Tibial artery (tissue), 4 donors: Measurements from ENCODE around the gene ACBD3.

Experiments used
- DNase-seq, 2 donors: peaks; one replicate each; pipeline ENCODE4 v3.0.0-alpha.2; 2019
- H3K27ac ChIP-seq, 2 donors: fragments of 200-600 bp; sonication (generic) in 1 of 2; 1 replicate in 1 of 2; 2 replicates in 1 of 2; pipeline ENCODE4 v1.5.1; 2018 to 2019; ENCODE audit warnings: mild to moderate bottlenecking in 1 of 2
- H3K27me3 ChIP-seq, 2 donors: fragments of 200-600 bp; sonication (generic) in 1 of 2; one replicate each; pipeline versions ENCODE4 v1.5.1 to v1.6.0; 2016 to 2019
- H3K36me3 ChIP-seq, 3 donors: fragments of 200-600 bp; sonication (generic) in 2 of 3; one replicate each; pipeline ENCODE4 v1.5.1; 2016 to 2019; ENCODE audit warnings: mild to moderate bottlenecking in 2 of 3
- H3K4me1 ChIP-seq, 4 donors: fragments of 200-600 bp; sonication (generic) in 2 of 4; 1 replicate in 3 of 4; 2 replicates in 1 of 4; pipeline ENCODE4 v1.5.1; 2016 to 2019
- H3K4me3 ChIP-seq, 2 donors: fragments of 200-600 bp; sonication (generic) in 1 of 2; 1 replicate in 1 of 2; 2 replicates in 1 of 2; pipeline ENCODE4 v1.5.1; 2018 to 2019; ENCODE audit warnings: mild to moderate bottlenecking in 2 of 2
- H3K9me3 ChIP-seq, 3 donors: fragments of 200-600 bp; sonication (generic) in 1 of 3; one replicate each; pipeline ENCODE4 v1.5.1; 2016 to 2019
- CTCF ChIP-seq, 2 experiments: fragments of 200-600 bp in 1 of 2; fragments of 450-650 bp in 1 of 2; IDR thresholded peaks; one replicate each; pipeline ENCODE4 v1.5.1; 2017 to 2019; ENCODE audit warnings: antibody characterized with exemption in 2 of 2, mild to moderate bottlenecking in 1 of 2, moderate library complexity in 1 of 2
- intact Hi-C: fragments of 100-400 bp; cut with DNase I; formaldehyde crosslinking; loops from one replicate; pipeline ENCODE4 v1.15.0; 2023; ENCODE audit warnings: low total_unique reads

Gene ACBD3

GRCh38 chr1:226118357-226118756 lies 68.2 kb downstream of the ACBD3 start:
- intact Hi-C loops, result no loop called here
- Histone ChIP-seq H3K4me3 (no peak overlapping the region), H3K27me3 (no peaks in the 10 kb centered on the region), H3K27ac (no peak overlapping the region), H3K36me3 (no peaks in the 10 kb centered on the region), H3K4me1 (peaks cover 0 to 20% (median 10%) of the 10 kb centered on the region in 4 donors), H3K9me3 (no peaks in the 10 kb centered on the region)
- DNase-seq, result no peak
- no peak for TF ChIP-seq CTCF (IDR thresholded peaks at IDR 0.05)

- intact Hi-C loops, result no loop called here
- Histone ChIP-seq H3K36me3 (no peaks in the 10 kb centered on the region), H3K4me1 (peaks cover 0 to 10% (median 6%) of the 10 kb centered on the region in 4 donors), H3K27me3 (no peaks in the 10 kb centered on the region), H3K9me3 (no peaks in the 10 kb centered on the region), H3K4me3 (no peak overlapping the region), H3K27ac (no peak overlapping the region)
- TF ChIP-seq CTCF (IDR thresholded peaks at IDR 0.05), result no peak
- no peak for DNase-seq
Measured at GRCh38 chr1:226117330-226117729, 69.2 kb downstream of the ACBD3 start.

GRCh38 chr1:226116673-226117072 lies 69.9 kb downstream of the ACBD3 start:
- H3K36me3 ChIP-seq, result no peaks in the 10 kb centered on the region
- no peaks in the 10 kb centered on the region for H3K9me3 ChIP-seq
- DNase-seq, result no peak
- intact Hi-C loops, result no loop called here
- no peak overlapping the region for H3K27ac ChIP-seq
- no peak for TF ChIP-seq CTCF (IDR thresholded peaks at IDR 0.05)
- no peak overlapping the region for H3K4me3 ChIP-seq
- no peaks in the 10 kb centered on the region for H3K27me3 ChIP-seq
- H3K4me1 ChIP-seq, result peaks cover 0 to 12% (median 9%) of the 10 kb centered on the region in 4 donors

GRCh38 chr1:226112626-226113025 lies 73.9 kb downstream of the ACBD3 start:
- H3K27me3 ChIP-seq, result no peaks in the 10 kb centered on the region
- peak overlapping the region in 1 of 2 donors; percentile 97 for H3K27ac ChIP-seq
- H3K4me1 ChIP-seq, result peaks cover 0 to 30% (median 25%) of the 10 kb centered on the region in 4 donors
- no peak for DNase-seq
- H3K9me3 ChIP-seq, result no peaks in the 10 kb centered on the region
- TF ChIP-seq CTCF (IDR thresholded peaks at IDR 0.05), result no peak
- intact Hi-C loops, result no loop called here
- no peaks in the 10 kb centered on the region for H3K36me3 ChIP-seq
- no peak overlapping the region for H3K4me3 ChIP-seq

GRCh38 chr1:226111883-226112261 lies 74.7 kb downstream of the ACBD3 start:
- TF ChIP-seq CTCF (IDR thresholded peaks at IDR 0.05), result no peak
- H3K27me3 ChIP-seq, result no peaks in the 10 kb centered on the region
- H3K4me3 ChIP-seq, result no peak overlapping the region
- no peaks in the 10 kb centered on the region for H3K9me3 ChIP-seq
- H3K27ac ChIP-seq, result peak overlapping the region; percentile 97 to 99
- H3K36me3 ChIP-seq, result no peaks in the 10 kb centered on the region
- DNase-seq, result no peak
- peaks cover 0 to 30% (median 25%) of the 10 kb centered on the region in 4 donors for H3K4me1 ChIP-seq
- intact Hi-C loops, result loop anchor here (2.0 kb wide), 1 partner anchor 49 kb away; the partner anchor contains the start of gene H3-3A
